GM12864 (cell line): ENCODE data around the gene RAB3IL1.

ENCODE experiments used
- DNase-seq: peaks from one replicate; pipeline ENCODE4 v3.0.0-alpha.2; 2011; ENCODE audit warnings: low read depth
- H3K4me3 ChIP-seq: 2 replicates; pipeline ENCODE4 v1.5.1; 2011; ENCODE audit warnings: mild to moderate bottlenecking, low read depth, low read length, control low read depth
- TF ChIP-seq, protein P1 (sequence below): IDR thresholded peaks from 2 replicates; pipeline ENCODE4 v1.5.1; 2011; ENCODE audit warnings: low read depth, mild to moderate bottlenecking, moderate library complexity, low read length, control low read depth, inconsistent platforms; ENCODE audit errors: missing control alignments

RAB3IL1 gene

DNA sequence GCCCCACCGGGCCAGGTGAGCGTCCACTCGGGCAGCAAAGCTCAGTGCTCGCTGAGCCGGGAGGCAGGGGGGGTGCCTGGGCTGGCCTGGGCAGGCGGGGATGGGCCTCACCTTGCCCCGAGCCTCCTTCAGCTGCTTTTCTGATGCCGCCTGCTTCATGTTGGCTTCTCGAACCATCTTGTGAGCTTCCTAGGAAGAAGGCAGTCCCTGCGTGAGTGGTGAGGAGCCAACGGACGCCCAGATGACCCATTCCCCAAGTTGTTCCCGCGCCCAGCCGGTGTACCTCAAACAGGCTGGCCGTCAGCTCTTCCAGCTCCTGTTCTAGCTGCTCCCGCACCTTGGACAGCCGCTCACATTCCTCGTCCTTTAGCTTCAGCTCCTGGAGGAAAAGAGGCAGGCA lies 10.1 kb downstream of the RAB3IL1 start:
- DNase-seq, result no peak
- TF ChIP-seq, protein P1, sequence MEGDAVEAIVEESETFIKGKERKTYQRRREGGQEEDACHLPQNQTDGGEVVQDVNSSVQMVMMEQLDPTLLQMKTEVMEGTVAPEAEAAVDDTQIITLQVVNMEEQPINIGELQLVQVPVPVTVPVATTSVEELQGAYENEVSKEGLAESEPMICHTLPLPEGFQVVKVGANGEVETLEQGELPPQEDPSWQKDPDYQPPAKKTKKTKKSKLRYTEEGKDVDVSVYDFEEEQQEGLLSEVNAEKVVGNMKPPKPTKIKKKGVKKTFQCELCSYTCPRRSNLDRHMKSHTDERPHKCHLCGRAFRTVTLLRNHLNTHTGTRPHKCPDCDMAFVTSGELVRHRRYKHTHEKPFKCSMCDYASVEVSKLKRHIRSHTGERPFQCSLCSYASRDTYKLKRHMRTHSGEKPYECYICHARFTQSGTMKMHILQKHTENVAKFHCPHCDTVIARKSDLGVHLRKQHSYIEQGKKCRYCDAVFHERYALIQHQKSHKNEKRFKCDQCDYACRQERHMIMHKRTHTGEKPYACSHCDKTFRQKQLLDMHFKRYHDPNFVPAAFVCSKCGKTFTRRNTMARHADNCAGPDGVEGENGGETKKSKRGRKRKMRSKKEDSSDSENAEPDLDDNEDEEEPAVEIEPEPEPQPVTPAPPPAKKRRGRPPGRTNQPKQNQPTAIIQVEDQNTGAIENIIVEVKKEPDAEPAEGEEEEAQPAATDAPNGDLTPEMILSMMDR, result no peak
- no peak overlapping the region for H3K4me3 ChIP-seq

DNA sequence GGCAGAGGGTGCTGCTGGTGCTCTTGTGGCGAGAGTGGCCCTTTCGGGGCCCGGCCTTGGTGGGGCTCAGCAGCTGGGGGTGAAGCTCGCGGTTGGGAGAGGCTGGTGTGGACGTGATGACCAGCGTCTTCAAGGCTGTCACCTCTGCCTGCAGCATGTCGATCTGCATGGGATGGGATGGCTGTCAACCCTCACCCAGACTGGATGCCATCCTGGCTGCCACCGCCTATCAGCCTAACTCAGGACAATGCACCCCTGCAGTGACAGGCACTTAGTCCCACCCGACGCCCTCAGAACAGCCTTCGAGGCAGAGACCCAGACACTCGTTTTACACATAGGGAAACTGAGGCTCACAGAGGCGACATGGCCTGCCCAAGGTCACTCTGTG lies 10.8 kb downstream of the RAB3IL1 start:
- H3K4me3 ChIP-seq, result no peak overlapping the region
- TF ChIP-seq, protein P1, result no peak
- no peak for DNase-seq

DNA sequence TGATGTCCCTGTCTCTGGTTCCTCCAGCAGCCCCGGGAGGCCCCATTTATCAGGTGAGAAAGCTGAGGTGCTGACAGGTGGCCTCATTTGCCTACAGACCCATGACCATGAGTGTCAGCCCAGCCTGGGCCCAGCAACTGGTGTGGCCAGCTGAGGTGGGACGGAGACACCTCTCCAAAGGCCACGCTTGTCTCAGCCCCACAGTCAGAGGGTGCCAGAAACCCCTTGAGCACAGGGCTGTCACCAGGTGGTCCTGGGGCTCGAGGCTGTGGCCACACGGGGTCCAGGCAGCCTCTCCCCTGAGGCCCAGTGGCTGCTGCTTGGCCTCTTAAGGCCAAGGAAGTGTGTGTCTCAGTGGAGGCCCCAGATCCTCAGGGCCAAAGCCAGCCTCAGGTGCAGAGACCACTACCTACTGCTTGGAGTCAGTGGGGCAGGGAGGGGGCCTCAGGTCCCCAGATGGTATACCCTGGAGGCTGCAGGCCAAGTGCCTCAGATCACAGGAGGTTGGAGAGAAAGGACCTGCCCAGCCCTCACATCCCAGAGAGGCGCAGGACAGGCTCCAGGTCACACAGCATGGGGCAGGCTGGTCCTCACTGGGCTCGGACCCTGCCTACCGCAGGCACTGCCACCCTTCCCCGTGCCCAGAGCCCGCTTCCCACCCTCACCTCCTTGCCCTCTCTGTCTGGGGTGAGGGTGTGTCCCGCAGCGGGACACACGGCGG lies 11.4 kb downstream of the RAB3IL1 start:
- DNase-seq, result no peak
- H3K4me3 ChIP-seq, result no peak overlapping the region
- TF ChIP-seq, protein P1, result no peak

DNA sequence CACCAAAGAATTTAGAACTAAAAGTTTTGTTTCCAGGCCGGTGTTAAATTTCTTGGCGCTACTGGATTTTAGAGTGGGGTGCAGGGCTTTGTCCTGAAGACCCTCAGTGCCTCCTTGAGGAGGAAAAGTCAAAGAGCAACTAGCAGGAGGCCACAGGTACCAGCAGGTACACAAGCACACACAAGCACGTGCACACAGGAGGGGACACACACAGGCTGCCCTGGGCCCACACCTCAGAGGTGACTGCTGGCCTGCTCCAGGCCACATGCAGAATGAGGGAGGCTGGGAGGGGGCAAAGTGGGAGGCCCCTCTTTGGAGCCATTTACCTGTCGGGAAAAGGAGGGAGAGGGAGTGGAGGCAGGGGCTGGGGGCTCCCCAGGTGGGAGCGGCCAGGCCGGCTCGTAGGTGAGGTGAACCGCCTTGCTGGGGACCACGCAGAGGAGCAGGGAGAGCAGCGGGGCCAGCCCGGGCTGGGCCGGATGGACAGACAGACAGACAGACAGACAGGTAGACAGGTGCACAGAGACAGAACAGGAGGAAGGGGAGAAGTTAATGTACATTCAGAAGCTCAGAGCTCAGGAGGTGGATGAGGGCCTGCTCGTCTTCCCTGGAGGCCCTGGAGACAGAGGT lies 12.2 kb downstream of the RAB3IL1 start:
- H3K4me3 ChIP-seq, result no peak overlapping the region
- TF ChIP-seq, protein P1, result no peak

DNA sequence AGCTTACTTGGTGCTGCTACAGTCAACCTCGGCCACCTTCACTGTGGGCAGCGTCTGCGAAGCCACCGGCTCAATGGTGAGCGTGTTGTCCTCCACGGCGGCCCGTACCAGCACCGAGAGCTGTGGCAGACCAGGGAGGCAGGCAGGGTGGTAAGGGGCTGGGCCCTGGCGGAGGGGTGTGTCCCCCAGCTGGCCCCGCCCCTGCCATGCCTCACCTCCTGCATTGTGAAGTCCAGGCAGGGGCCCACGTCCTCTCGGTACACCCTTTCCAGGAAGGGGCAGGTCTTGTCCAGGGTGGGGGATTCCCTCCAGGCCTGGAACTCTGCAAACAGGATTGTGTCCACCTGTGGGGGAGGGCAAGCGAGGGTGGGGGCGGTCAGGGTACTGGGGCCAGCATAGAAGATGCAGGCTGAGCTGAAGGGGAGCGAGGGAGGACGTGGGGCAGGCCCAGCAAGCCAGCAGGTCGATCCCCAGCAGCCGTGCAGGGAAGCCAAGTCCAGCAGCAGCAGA lies 12.8 kb downstream of the RAB3IL1 start:
- no peak overlapping the region for H3K4me3 ChIP-seq
- DNase-seq, result no peak
- TF ChIP-seq, protein P1, result no peak

More for the DNA sequence above, 12.2 kb downstream of the RAB3IL1 start:
- no peak for DNase-seq

DNA sequence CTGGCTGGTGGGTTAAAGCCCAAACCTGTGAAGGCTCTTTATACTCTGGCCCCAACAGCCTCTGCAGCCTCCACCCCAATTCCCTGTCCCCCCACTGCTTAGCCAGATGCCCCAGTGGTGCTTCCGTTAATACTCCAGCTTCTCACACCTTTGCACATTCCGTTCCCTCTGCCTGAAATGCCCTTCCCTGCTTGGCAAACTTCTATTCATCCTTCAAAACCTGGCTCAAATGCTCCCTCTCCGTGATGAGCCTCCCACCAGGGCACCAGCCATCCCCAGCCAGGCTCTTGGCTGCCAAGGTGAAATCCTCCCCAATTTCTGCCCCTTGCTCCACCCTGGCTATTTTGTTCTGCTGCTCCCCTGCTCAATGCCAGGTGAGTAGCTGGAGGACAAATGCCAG lies 13.5 kb downstream of the RAB3IL1 start:
- DNase-seq, result no peak
- TF ChIP-seq, protein P1, result no peak
- no peak overlapping the region for H3K4me3 ChIP-seq
